Uterus (tissue), 2 donors: ENCODE results near the gene MYD88.

ENCODE experiments used
- CTCF ChIP-seq, 4 experiments: fragments of 200-600 bp in 2 of 4; fragments of 450-650 bp in 2 of 4; sonication (generic) in 2 of 4; IDR thresholded peaks; one replicate each; pipeline ENCODE4 v1.5.1; 2016 to 2019; ENCODE audit warnings: antibody characterized with exemption in 4 of 4, mild to moderate bottlenecking in 2 of 4, moderate library complexity in 1 of 4
- POLR2A ChIP-seq, 2 donors: fragments of 450-650 bp; IDR thresholded peaks; one replicate each; pipeline ENCODE4 v1.6.1; 2016; ENCODE audit warnings: antibody characterized with exemption in 2 of 2, mild to moderate bottlenecking in 1 of 2, moderate library complexity in 1 of 2

DNA sequence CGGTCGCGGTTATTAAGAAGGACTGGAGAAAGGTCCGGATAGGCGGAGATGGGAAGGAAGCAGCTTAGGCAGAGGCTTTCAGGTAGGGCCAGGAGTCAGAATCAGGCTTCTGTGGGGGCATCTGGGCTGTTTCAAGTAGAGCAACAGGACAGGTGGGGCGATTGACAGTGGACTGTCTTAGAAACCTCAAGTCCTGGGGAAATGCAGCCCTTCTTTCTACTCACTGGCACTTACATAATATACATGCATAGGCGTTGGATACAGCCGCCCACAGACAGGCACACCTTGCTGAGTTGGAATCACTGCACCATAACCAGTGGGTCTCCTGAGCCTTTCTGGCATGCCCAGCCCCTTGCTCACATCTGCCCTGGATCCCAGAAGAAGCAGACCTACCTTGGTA is 730 bp downstream of the MYD88 start:
- TF ChIP-seq CTCF (IDR thresholded peaks at IDR 0.05) = no peak
- no peak for TF ChIP-seq POLR2A (IDR thresholded peaks at IDR 0.05)
